Hepatocyte (in vitro differentiated cells): ENCODE data around the gene CIITA.

Source experiments
- EZH2 ChIP-seq: fragments of 200-600 bp; sonication (generic); IDR thresholded peaks from 2 replicates; pipeline ENCODE4 v1.6.1; 2016; ENCODE audit warnings: antibody characterized with exemption, mild to moderate bottlenecking, borderline replicate concordance
- EZH2phosphoT487 ChIP-seq: fragments of 200-600 bp; sonication (generic); IDR thresholded peaks from one replicate; pipeline ENCODE4 v1.6.1; 2018; ENCODE audit warnings: antibody characterized with exemption, mild to moderate bottlenecking, low read depth, moderate library complexity; ENCODE audit not compliant: unreplicated experiment, severe bottlenecking
- TF ChIP-seq, protein P1 (sequence below): fragments of 200-600 bp; sonication (generic); IDR thresholded peaks from 2 replicates; pipeline ENCODE4 v1.5.1; 2016; ENCODE audit warnings: antibody characterized with exemption, mild to moderate bottlenecking; ENCODE audit not compliant: poor library complexity

DNA sequence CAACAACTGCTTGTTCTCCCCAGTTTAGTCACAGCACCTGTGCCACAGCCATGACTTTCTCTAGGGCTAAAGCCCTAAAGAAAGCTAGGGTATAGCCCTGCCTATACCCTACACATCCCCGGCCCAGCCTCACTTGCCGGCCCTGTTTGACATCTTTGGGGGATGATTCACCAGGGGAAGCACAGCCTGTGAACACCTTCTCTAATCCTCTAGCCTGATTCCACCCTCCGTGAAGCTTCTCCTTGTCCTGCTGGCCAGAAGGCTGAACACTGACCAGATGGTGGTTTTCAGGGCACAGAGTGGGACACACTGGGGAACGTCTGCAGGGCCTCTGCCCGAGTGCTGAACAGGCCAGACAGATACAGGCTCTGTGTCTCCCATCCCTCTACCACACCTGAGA, 73.4 kb downstream of the CIITA start:
- TF ChIP-seq, protein P1, sequence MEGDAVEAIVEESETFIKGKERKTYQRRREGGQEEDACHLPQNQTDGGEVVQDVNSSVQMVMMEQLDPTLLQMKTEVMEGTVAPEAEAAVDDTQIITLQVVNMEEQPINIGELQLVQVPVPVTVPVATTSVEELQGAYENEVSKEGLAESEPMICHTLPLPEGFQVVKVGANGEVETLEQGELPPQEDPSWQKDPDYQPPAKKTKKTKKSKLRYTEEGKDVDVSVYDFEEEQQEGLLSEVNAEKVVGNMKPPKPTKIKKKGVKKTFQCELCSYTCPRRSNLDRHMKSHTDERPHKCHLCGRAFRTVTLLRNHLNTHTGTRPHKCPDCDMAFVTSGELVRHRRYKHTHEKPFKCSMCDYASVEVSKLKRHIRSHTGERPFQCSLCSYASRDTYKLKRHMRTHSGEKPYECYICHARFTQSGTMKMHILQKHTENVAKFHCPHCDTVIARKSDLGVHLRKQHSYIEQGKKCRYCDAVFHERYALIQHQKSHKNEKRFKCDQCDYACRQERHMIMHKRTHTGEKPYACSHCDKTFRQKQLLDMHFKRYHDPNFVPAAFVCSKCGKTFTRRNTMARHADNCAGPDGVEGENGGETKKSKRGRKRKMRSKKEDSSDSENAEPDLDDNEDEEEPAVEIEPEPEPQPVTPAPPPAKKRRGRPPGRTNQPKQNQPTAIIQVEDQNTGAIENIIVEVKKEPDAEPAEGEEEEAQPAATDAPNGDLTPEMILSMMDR: no peak
- no peak for TF ChIP-seq EZH2phosphoT487
- TF ChIP-seq EZH2: no peak
